GM18861 (cell line): ENCODE data around the gene UCN2.
"Not testable (repeated sequence)": the region's sequence is repeated elsewhere in the genome, so short reads cannot be mapped to it uniquely, and the experiment has no call there.

ENCODE experiments used
- ATAC-seq: cut with Tn5 transposase; IDR thresholded peaks from one replicate; pipeline ENCODE4 v1.9.1; 2021; ENCODE audit not compliant: unreplicated experiment

The UCN2 gene

GRCh38 chr3:48564022-48564421 is 441 bp upstream of the UCN2 start:
- no peak for ATAC-seq

GRCh38 chr3:48562367-48563095 is 1.1 kb downstream of the UCN2 start:
- ATAC-seq, result no peak

- ATAC-seq, result no peak
Observed at GRCh38 chr3:48561045-48561736, 2.4 kb downstream of the UCN2 start.

GRCh38 chr3:48560648-48561018 is 2.9 kb downstream of the UCN2 start:
- ATAC-seq, result no peak

- no peak for ATAC-seq
Observed at GRCh38 chr3:48558493-48559134, 5.0 kb downstream of the UCN2 start.

GRCh38 chr3:48556796-48557626 is 6.6 kb downstream of the UCN2 start, which contains the start of gene PFKFB4:
TSS of gene PFKFB4 (minus strand) at chr3:48556803. CDS start at chr3:48556777, 26 bp downstream.
- peak; percentile 81 for ATAC-seq

- ATAC-seq, result no peak
Observed at GRCh38 chr3:48555949-48556795, 7.4 kb downstream of the UCN2 start.

GRCh38 chr3:48555231-48555948 is 8.2 kb downstream of the UCN2 start:
- no peak for ATAC-seq

GRCh38 chr3:48553886-48554845 is 9.4 kb downstream of the UCN2 start:
- no peak for ATAC-seq

GRCh38 chr3:48553361-48553760 is 10.2 kb downstream of the UCN2 start:
- ATAC-seq, result no peak

GRCh38 chr3:48552111-48552951 is 11.2 kb downstream of the UCN2 start:
- ATAC-seq, result no peak

- ATAC-seq, result not testable (repeated sequence)
Observed at GRCh38 chr3:48551651-48552050, 11.9 kb downstream of the UCN2 start.

GRCh38 chr3:48548729-48549705 is 14.6 kb downstream of the UCN2 start:
- ATAC-seq, result no peak

GRCh38 chr3:48548126-48548525 is 15.5 kb downstream of the UCN2 start:
- ATAC-seq, result no peak

- ATAC-seq, result no peak
Observed at GRCh38 chr3:48546203-48546829, 17.3 kb downstream of the UCN2 start.

- no peak for ATAC-seq
Observed at GRCh38 chr3:48544141-48544540, 19.4 kb downstream of the UCN2 start.
